Testis (tissue), 2 donors: ENCODE results near the gene HCK.

Experiments used
- POLR2A ChIP-seq: fragments of 450-650 bp; IDR thresholded peaks from one replicate; pipeline ENCODE4 v1.6.1; 2017; ENCODE audit warnings: antibody characterized with exemption, mild to moderate bottlenecking, moderate library complexity
- TF ChIP-seq, protein P1 (sequence below), 3 experiments: fragments of 450-650 bp in 2 of 3; fragments of 200-600 bp in 1 of 3; sonication (generic) in 1 of 3; IDR thresholded peaks; one replicate each; pipeline ENCODE4 v1.5.1; 2016 to 2019; ENCODE audit warnings: antibody characterized with exemption in 3 of 3, mild to moderate bottlenecking in 2 of 3, moderate library complexity in 1 of 3

DNA sequence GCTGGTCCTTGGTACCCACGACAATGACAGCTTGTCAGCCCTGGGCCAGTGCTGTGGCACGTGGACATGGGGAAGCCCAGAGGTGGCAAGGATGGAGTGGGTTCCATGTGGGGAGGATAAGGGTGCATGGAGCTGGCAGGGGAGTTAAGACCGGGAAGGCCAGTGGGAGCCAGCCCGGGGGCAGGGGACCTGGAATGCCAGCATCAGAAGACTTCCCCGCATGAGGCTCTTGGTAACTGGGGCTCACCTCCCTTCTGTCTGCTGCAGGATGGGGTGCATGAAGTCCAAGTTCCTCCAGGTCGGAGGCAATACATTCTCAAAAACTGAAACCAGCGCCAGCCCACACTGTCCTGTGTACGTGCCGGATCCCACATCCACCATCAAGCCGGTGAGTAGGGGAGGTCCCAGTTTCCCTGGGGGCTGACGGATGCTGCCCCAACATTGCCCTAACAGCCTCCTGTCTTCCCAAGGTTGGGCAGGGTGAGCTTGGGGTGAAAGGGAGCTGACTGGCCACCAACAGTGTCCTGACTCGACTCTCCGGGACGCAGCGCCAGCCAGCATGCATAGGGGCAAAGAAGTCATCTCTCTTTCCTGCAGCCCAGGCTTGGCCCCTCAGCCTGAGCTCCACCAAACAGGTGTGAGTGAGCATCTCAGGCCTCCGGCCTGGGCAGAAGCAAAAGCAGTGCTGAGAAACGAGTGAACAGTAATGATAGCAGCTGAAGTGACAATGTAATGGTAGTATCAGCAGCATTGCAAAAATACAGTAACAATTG is 19.5 kb downstream of the HCK start:
- no peak for TF ChIP-seq POLR2A
- TF ChIP-seq, protein P1, sequence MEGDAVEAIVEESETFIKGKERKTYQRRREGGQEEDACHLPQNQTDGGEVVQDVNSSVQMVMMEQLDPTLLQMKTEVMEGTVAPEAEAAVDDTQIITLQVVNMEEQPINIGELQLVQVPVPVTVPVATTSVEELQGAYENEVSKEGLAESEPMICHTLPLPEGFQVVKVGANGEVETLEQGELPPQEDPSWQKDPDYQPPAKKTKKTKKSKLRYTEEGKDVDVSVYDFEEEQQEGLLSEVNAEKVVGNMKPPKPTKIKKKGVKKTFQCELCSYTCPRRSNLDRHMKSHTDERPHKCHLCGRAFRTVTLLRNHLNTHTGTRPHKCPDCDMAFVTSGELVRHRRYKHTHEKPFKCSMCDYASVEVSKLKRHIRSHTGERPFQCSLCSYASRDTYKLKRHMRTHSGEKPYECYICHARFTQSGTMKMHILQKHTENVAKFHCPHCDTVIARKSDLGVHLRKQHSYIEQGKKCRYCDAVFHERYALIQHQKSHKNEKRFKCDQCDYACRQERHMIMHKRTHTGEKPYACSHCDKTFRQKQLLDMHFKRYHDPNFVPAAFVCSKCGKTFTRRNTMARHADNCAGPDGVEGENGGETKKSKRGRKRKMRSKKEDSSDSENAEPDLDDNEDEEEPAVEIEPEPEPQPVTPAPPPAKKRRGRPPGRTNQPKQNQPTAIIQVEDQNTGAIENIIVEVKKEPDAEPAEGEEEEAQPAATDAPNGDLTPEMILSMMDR (IDR thresholded peaks at IDR 0.05) = no peak
